Fibroblast of lung (primary cell): ENCODE results near the gene UAP1L1. TPM values are rescaled to one million over a fixed set of nuclear protein-coding genes. Genes with fewer than 3 reads are reported as not detected.

Source experiments
- DNase-seq, 2 donors: peaks; one replicate each; pipeline versions ENCODE4 v3.0.0 to v3.0.0-alpha.2; 2010; ENCODE audit warnings: low read depth in 2 of 2
- H2AFZ ChIP-seq: 2 replicates; pipeline ENCODE4 v1.5.1; 2012; ENCODE audit warnings: low read length, control low read depth, inconsistent platforms
- H3K27ac ChIP-seq: 2 replicates; pipeline ENCODE4 v1.5.1; 2011; ENCODE audit warnings: low read length, control low read depth; ENCODE audit not compliant: insufficient read depth
- H3K27me3 ChIP-seq: 2 replicates; pipeline ENCODE4 v1.5.1; 2011; ENCODE audit warnings: mild to moderate bottlenecking, low read length; ENCODE audit not compliant: control insufficient read depth, insufficient read depth
- H3K36me3 ChIP-seq: 2 replicates; pipeline ENCODE4 v1.5.1; 2011; ENCODE audit warnings: low read length; ENCODE audit not compliant: control insufficient read depth, insufficient read depth
- H3K4me1 ChIP-seq: 2 replicates; pipeline ENCODE4 v1.5.1; 2011; ENCODE audit warnings: low read length; ENCODE audit not compliant: control insufficient read depth, insufficient read depth; ENCODE audit errors: extremely low read depth
- H3K4me2 ChIP-seq: 2 replicates; pipeline ENCODE4 v1.5.1; 2011; ENCODE audit warnings: low read length, control low read depth; ENCODE audit not compliant: insufficient read depth; ENCODE audit errors: extremely low read depth
- H3K4me3 ChIP-seq, 4 experiments: fragments of 200-600 bp in 1 of 4; sonication (generic) in 1 of 4; replicated peaks in 1 of 4; 2 replicates each; pipeline ENCODE4 v1.5.1; 2011 to 2016; ENCODE audit warnings: low read length in 4 of 4, low read depth in 3 of 4, mild to moderate bottlenecking in 3 of 4, control low read depth in 2 of 4, inconsistent platforms in 1 of 4, mixed read lengths in 1 of 4; ENCODE audit not compliant: insufficient read depth in 1 of 4; ENCODE audit errors: control extremely low read depth in 1 of 4
- H3K79me2 ChIP-seq: 2 replicates; pipeline ENCODE4 v1.5.1; 2012; ENCODE audit warnings: mild to moderate bottlenecking, low read length, inconsistent platforms; ENCODE audit not compliant: control insufficient read depth, insufficient read depth
- H3K9ac ChIP-seq: 2 replicates; pipeline ENCODE4 v1.5.1; 2011; ENCODE audit warnings: mild to moderate bottlenecking, low read length, control low read depth; ENCODE audit not compliant: insufficient read depth
- H3K9me3 ChIP-seq: 2 replicates; pipeline ENCODE4 v1.5.1; 2012; ENCODE audit warnings: low read depth, low read length; ENCODE audit not compliant: control insufficient read depth, insufficient read depth
- H4K20me1 ChIP-seq: 2 replicates; pipeline ENCODE4 v1.5.1; 2011; ENCODE audit warnings: low read length; ENCODE audit not compliant: control insufficient read depth, insufficient read depth; ENCODE audit errors: extremely low read depth
- EZH2 ChIP-seq: IDR thresholded peaks from 2 replicates; pipeline ENCODE4 v1.5.1; 2012; ENCODE audit warnings: low read length, control low read depth, mild to moderate bottlenecking; ENCODE audit errors: missing control alignments
- polyA plus RNA-seq, 2 donors: library from polyadenylated mRNA; depleted of rRNA in 1 of 2; stranded (reverse) in 1 of 2; unstranded in 1 of 2; fragments of >200 nt; gene quantifications; 2 replicates each; pipeline ENCODE4 v1.2.1, GENCODE V29; 2011 to 2012; ENCODE audit warnings: missing spikeins in 1 of 2
- total RNA-seq: library from RNA; depleted of rRNA; stranded (reverse); fragments of >200 nt; gene quantifications from 2 replicates; pipeline ENCODE4 v1.2.1, GENCODE V29; 2014
- TF ChIP-seq, protein P1 (sequence below), 2 donors: IDR thresholded peaks in 1 of 2; conservative IDR thresholded peaks in 1 of 2; 1 replicate in 1 of 2; 2 replicates in 1 of 2; pipeline ENCODE4 v1.5.1; 2011 to 2012; ENCODE audit warnings: low read length in 2 of 2, control low read depth in 1 of 2, inconsistent platforms in 1 of 2, low read depth in 1 of 2, mild to moderate bottlenecking in 1 of 2

The UAP1L1 gene
- total and polyA plus RNA-seq, 2 donors (not counting 1 experiment from before 2014, with no cell fraction given): 16.4 to 21.1 TPM

- Histone ChIP-seq H3K36me3 (peaks cover 61% of the 10 kb centered on the region), H3K4me3 (no peak overlapping the region), H3K9me3 (peaks cover 7% of the 10 kb centered on the region), H3K9ac (no peak overlapping the region), H3K79me2 (no peaks in the 10 kb centered on the region), H2AFZ (no peak overlapping the region), H4K20me1 (no peaks in the 10 kb centered on the region), H3K27ac (no peak overlapping the region), H3K4me1 (no peaks in the 10 kb centered on the region), H3K27me3 (no peaks in the 10 kb centered on the region), H3K4me2 (no peak overlapping the region)
- no peak for TF ChIP-seq EZH2
- TF ChIP-seq, protein P1, sequence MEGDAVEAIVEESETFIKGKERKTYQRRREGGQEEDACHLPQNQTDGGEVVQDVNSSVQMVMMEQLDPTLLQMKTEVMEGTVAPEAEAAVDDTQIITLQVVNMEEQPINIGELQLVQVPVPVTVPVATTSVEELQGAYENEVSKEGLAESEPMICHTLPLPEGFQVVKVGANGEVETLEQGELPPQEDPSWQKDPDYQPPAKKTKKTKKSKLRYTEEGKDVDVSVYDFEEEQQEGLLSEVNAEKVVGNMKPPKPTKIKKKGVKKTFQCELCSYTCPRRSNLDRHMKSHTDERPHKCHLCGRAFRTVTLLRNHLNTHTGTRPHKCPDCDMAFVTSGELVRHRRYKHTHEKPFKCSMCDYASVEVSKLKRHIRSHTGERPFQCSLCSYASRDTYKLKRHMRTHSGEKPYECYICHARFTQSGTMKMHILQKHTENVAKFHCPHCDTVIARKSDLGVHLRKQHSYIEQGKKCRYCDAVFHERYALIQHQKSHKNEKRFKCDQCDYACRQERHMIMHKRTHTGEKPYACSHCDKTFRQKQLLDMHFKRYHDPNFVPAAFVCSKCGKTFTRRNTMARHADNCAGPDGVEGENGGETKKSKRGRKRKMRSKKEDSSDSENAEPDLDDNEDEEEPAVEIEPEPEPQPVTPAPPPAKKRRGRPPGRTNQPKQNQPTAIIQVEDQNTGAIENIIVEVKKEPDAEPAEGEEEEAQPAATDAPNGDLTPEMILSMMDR (conservative IDR thresholded peaks at IDR 0.05 in 1 of 2, IDR thresholded peaks at IDR 0.05 in 1 of 2; ENCODE audit: low read depth in 1 of 2, low read length in 2 of 2): no peak
- no peak for DNase-seq
Measured at GRCh38 chr9:137105814-137106661, 28.7 kb downstream of the UAP1L1 start.

DNA sequence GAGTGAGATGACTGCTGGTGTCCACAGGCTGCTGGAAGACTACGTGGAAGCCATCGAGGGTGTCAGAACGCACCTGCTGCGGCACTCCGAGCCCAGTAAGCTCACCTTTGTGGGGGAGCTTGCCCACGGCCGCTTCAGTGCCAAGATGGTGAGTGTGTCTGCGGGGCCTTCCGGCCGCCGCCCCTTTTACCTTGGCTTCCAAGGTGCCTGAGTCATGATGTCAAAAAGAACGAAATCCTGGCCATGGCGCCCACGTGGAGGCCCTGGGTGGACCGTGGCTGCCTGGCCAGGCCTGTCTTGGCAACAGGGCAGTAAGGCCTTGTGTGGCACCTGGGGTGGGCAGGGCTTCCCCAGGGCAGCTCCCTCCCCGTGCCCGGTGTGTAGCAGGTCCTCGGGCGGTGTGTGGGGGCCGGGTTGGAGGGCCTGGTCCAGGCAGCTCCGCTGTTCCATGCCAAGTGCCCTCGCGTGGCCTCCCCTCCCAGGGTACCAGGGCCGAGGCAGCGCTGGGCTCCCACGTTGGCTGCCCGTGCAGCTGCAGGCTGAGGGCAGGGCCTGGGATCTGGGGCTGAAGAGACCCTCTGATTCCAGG, 29.4 kb downstream of the UAP1L1 start:
- H3K4me3 ChIP-seq: no peak overlapping the region
- H3K27ac ChIP-seq: no peak overlapping the region
- peaks cover 7% of the 10 kb centered on the region for H3K9me3 ChIP-seq
- no peak for TF ChIP-seq EZH2
- TF ChIP-seq, protein P1 (conservative IDR thresholded peaks at IDR 0.05 in 1 of 2, IDR thresholded peaks at IDR 0.05 in 1 of 2; ENCODE audit: low read depth in 1 of 2, low read length in 2 of 2): no peak
- no peaks in the 10 kb centered on the region for H4K20me1 ChIP-seq
- no peaks in the 10 kb centered on the region for H3K79me2 ChIP-seq
- H3K4me2 ChIP-seq: no peak overlapping the region
- H3K4me1 ChIP-seq: no peaks in the 10 kb centered on the region
- H3K36me3 ChIP-seq: peaks cover 58% of the 10 kb centered on the region
- H3K27me3 ChIP-seq: no peaks in the 10 kb centered on the region
- no peak for DNase-seq
- H2AFZ ChIP-seq: no peak overlapping the region
- no peak overlapping the region for H3K9ac ChIP-seq

- Histone ChIP-seq H2AFZ (no peak overlapping the region), H3K9ac (no peak overlapping the region), H3K36me3 (peaks cover 51% of the 10 kb centered on the region), H4K20me1 (no peaks in the 10 kb centered on the region), H3K79me2 (no peaks in the 10 kb centered on the region), H3K4me3 (no peak overlapping the region), H3K4me1 (no peaks in the 10 kb centered on the region), H3K9me3 (peaks cover 2% of the 10 kb centered on the region), H3K4me2 (no peak overlapping the region), H3K27ac (no peak overlapping the region), H3K27me3 (no peaks in the 10 kb centered on the region)
- DNase-seq: no peak
- TF ChIP-seq EZH2: no peak
- TF ChIP-seq, protein P1 (conservative IDR thresholded peaks at IDR 0.05 in 1 of 2, IDR thresholded peaks at IDR 0.05 in 1 of 2; ENCODE audit: low read depth in 1 of 2, low read length in 2 of 2): no peak
Measured at GRCh38 chr9:137107312-137107921, 30.1 kb downstream of the UAP1L1 start.
